ENCODE results near the gene PRAMEF5. TPM values are rescaled to one million over a fixed set of nuclear protein-coding genes. Genes with fewer than 3 reads are reported as not detected.
"Not testable (repeated sequence)": the region's sequence is repeated elsewhere in the genome, so short reads cannot be mapped to it uniquely, and the experiment has no call there.

The PRAMEF5 gene
- total and polyA plus RNA-seq, 3 donors from 2014 or later = not detected

DNA sequence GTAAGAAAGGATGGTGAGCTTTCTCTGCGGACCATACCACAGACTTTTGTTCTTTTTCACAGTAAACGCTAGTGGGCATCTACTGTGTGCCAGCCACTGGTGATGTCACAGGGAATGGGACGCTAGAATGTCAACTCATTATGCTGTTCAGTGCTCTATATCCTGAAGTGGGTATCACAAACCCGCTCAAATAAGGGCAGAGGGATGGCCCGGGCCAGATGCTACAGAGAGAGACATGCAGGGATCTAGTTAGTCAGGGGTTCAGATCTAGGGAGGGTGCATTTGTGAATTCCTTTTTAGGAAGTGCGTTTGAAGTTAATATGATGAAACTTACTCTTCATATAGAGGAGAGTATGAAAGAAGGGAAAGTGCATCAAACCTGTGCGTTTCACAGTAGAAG, 6.9 kb upstream of the PRAMEF5 start:
- H3K27ac ChIP-seq; H3K4me3 ChIP-seq; H3K9me3 ChIP-seq; H3K36me3 ChIP-seq (ENCODE audit: low read depth, missing control alignments); intact Hi-C loops (cut with DNase I; ENCODE audit: low total_unique reads); DNase-seq; H3K4me1 ChIP-seq; H3K27me3 ChIP-seq: not testable (repeated sequence)
- 67 to 73% methylated on average over 6 to 7 of the region's 7 CpGs for WGBS, 2 donors

DNA sequence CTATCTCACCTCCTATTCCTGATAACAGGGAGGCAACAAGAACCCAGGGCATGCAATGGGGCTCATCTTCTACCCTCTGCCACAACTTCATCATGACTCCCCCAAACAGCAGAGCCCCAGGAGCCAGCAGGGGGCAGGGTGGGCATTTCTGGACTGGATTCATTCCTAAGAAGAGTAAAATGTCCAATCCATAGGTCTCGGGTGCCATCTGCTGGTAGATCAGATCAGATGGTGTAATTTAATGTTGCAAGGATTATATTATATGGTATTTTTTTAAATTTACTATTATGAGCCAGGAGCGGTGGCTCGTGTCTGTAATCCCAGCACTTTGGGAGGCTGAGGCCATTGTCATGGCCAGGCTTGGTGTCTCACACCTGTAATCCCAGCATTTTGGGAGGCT, 11.1 kb downstream of the PRAMEF5 start:
- H3K36me3 ChIP-seq (ENCODE audit: low read depth, missing control alignments); intact Hi-C loops (cut with DNase I; ENCODE audit: low total_unique reads); H3K4me1 ChIP-seq; H3K27ac ChIP-seq; DNase-seq; H3K4me3 ChIP-seq; H3K9me3 ChIP-seq; H3K27me3 ChIP-seq: not testable (repeated sequence)
- 33% methylated on average over 1 of the region's 3 CpGs; no CpG with 5 or more reads in 1 of the 2 donors for WGBS, 2 donors

DNA sequence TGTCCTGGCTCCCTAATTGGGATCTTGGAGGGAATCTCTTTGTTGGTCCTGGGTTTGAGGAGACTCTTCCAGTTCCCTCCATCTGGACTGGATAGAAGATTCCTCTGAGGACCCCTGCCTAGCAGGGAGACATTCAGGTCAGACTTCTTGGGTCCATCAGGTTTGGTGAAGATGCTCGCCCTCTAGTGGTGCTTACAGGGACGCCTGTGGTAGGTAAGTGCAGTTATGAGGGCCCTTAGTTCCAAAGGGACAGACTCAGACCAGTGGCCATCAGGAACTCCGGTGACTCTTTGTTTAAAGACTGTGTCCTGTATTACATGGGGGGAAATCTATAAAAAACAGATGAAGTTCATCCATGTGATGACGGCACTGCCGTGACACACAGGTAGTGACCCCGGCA, 23.0 kb downstream of the PRAMEF5 start:
- H3K9me3 ChIP-seq; H3K4me1 ChIP-seq; H3K4me3 ChIP-seq; H3K36me3 ChIP-seq (ENCODE audit: low read depth, missing control alignments); H3K27ac ChIP-seq; DNase-seq; H3K27me3 ChIP-seq; intact Hi-C loops (cut with DNase I; ENCODE audit: low total_unique reads): not testable (repeated sequence)
- 73% methylated on average over 6 of the region's 6 CpGs; no CpG with 5 or more reads in 1 of the 2 donors for WGBS, 2 donors

DNA sequence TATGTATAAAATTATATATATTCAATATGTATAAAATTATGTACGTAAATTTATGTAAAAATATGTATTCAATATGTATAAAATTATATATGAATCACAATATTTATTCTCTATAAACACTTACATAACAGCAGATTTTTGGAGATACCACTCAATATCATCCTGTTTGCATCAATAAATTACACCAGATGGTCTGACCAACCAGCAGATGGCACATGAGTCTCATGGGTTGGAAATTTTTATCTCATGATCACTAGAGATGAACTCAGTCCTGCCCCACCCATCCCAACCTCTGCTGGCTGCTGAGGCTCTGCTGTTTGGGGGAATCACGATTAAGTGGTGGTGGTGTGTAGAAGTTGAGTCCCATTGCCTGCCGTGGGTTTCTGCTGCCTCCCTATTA, 25.6 kb downstream of the PRAMEF5 start:
- H3K27ac ChIP-seq; H3K27me3 ChIP-seq; H3K4me3 ChIP-seq; intact Hi-C loops (cut with DNase I; ENCODE audit: low total_unique reads); H3K36me3 ChIP-seq (ENCODE audit: low read depth, missing control alignments); DNase-seq; H3K9me3 ChIP-seq; H3K4me1 ChIP-seq: not testable (repeated sequence)
- WGBS, 2 donors = 77 to 81% methylated on average over 3 of the region's 3 CpGs

DNA sequence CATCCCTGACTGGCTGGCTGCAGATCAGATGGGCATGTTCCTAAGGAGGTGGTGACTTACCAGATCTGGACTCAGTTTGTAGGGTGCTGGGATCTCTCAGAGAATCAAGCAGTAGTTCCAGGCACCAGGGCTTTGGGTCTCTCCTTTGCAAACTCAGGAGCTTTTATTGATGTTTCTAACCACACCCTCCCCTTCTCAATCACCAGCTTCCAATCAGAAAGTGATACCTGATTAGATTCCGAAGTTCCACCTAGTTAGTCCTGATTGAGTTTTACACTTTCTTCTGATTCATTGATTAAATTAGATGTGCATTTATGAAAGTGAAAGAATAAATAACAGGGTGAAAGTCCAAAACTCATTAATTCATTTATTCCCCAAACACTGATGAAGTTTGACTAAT, 31.0 kb downstream of the PRAMEF5 start, which contains the start of gene PRAMEF8:
Gene PRAMEF8 (minus strand): TSS at position 101 of the 400 bp plus-strand sequence. CDS start 1,046 bp downstream, outside the sequence.
- H3K9me3 ChIP-seq; intact Hi-C loops (cut with DNase I; ENCODE audit: low total_unique reads); H3K27ac ChIP-seq; H3K36me3 ChIP-seq (ENCODE audit: low read depth, missing control alignments); H3K4me1 ChIP-seq; H3K27me3 ChIP-seq; DNase-seq; H3K4me3 ChIP-seq: not testable (repeated sequence)
- WGBS, 2 donors = no CpG with 5 or more reads among the region's 1 CpG

DNA sequence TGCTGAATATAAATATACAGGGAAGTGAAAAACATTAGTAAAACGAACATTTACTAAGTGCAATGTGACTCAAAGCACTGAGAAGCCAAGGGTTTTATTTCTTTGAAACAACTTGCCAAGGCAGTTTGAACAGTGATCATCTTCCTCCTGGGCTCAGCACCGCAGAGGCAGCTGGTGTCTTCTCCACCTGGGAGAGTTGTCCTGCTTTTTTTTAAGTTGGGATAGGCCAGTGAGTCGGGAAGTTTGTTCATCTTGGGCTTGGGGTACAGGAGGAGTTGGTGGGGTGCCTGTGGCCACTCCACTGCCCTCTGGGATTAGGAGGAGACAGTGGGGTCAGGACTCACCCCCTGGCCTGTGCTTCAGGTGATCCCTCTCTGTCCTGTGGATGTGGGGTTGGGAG, 35.0 kb downstream of the PRAMEF5 start:
- DNase-seq; H3K36me3 ChIP-seq (ENCODE audit: low read depth, missing control alignments); H3K27me3 ChIP-seq; H3K4me1 ChIP-seq; intact Hi-C loops (cut with DNase I; ENCODE audit: low total_unique reads); H3K27ac ChIP-seq; H3K9me3 ChIP-seq; H3K4me3 ChIP-seq: not testable (repeated sequence)
- 88% methylated on average over 2 of the region's 3 CpGs; no CpG with 5 or more reads in 1 of the 2 donors for WGBS, 2 donors

DNA sequence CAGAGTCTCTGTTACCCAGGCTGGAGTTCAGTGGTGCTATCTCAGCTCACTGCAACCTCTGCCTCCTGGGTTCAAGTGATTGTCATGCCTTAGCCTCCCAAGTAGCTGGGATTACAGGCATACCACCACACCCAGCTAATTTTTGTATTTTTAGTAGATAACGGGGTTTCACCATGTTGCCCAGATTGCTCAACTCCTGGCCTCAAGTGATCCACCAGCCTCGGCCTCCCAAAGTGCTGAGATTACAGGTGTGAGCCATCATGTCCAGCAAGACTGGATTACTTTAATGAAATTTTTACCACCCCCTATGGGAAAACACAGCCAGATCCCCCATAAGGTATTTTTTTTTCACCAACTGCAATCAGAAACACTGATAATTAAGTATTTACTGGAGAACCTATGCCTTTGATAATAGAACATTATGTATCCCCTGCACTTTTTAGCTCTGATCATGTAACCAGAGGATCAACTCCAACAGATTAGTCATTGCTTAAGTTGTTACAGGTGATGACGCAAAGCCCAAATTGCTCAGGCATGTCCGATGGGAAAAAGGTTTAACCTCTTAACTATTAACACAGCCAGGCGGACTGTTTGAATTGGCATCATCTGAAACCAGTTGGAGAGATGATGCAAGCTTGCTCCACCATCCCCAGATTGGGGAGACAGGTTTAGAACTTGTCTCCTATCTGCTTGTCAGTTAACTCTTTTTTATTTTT, 43.4 kb downstream of the PRAMEF5 start:
- DNase-seq; H3K4me1 ChIP-seq; H3K4me3 ChIP-seq; H3K36me3 ChIP-seq (ENCODE audit: low read depth, missing control alignments); H3K27me3 ChIP-seq; intact Hi-C loops (cut with DNase I; ENCODE audit: low total_unique reads); H3K27ac ChIP-seq; H3K9me3 ChIP-seq: not testable (repeated sequence)
- WGBS, 2 donors = 91% methylated on average over 2 of the region's 5 CpGs; no CpG with 5 or more reads in 1 of the 2 donors

DNA sequence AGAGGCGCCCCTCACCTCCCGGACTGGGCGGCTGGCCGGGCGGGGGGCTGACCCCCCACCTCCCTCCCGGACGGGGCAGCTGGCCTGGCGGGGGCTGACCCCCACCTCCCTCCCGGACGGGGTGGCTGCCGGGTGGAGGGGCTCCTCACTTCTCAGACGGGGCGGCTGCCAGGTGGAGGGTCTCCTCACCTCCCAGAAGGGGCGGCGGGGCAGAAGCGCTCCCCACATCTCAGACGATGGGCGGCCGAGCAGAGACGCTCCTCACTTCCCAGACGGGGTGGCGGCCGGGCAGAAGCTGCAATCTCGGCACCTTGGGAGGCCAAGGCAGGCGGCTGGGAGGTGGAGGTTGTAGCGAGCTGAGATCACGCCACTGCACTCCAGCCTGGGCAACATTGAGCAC, 44.7 kb downstream of the PRAMEF5 start:
- DNase-seq; H3K4me3 ChIP-seq; intact Hi-C loops (cut with DNase I; ENCODE audit: low total_unique reads); H3K9me3 ChIP-seq; H3K4me1 ChIP-seq; H3K27me3 ChIP-seq; H3K36me3 ChIP-seq (ENCODE audit: low read depth, missing control alignments); H3K27ac ChIP-seq: not testable (repeated sequence)
- WGBS, 2 donors = 92% methylated on average over 15 of the region's 27 CpGs; no CpG with 5 or more reads in 1 of the 2 donors

DNA sequence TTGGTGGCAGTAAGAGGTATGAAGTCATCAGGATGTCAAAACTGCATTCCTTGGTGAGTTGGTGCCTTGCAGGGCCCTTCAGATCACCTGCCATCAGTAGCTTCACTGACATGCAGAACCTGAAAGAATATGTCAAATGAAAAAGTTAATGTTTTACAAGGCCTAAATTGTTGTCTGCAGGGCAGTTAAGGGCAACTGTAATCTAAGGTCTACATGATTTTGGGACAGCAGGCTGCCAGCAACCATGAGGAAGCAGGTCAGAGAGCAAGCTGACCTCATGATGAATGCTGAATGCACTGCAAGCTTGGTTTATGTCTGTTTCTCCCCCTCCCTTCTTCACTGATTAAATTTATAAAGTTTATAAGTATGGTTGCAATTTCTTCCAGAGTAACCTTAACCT, 48.2 kb downstream of the PRAMEF5 start:
- H3K27me3 ChIP-seq; H3K4me3 ChIP-seq; H3K36me3 ChIP-seq (ENCODE audit: low read depth, missing control alignments); H3K27ac ChIP-seq; H3K4me1 ChIP-seq; H3K9me3 ChIP-seq; DNase-seq; intact Hi-C loops (cut with DNase I; ENCODE audit: low total_unique reads): not testable (repeated sequence)

DNA sequence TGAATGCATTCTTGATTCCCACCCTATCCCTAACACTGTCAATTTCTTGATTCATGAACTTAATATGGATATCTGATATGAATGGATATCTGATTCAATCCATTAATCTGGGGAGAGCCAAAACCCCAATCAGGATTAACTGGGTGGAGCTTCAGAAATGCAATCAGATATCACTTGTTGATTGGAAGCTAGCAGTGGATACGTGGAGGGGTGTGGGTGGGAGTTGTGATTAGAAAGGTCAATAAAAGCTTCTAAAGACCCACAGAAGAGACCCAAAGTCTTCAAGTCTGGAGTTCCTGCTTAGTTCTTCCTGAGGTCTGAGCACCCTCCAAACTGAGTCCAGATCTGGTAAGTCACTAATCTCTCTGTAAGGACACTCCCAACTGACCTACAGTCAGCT, 49.2 kb downstream of the PRAMEF5 start, which contains the start of gene PRAMEF33:
Gene PRAMEF33 (plus strand): TSS at position 301 of the 400 bp plus-strand sequence. CDS start 2,416 bp downstream, outside the sequence.
- H3K4me3 ChIP-seq; DNase-seq; H3K36me3 ChIP-seq (ENCODE audit: low read depth, missing control alignments); H3K27ac ChIP-seq; intact Hi-C loops (cut with DNase I; ENCODE audit: low total_unique reads); H3K9me3 ChIP-seq; H3K4me1 ChIP-seq; H3K27me3 ChIP-seq: not testable (repeated sequence)
- WGBS, 2 donors = no CpG with 5 or more reads among the region's 1 CpG

Measured in testis (tissue), 3 donors.